NK-92 (cell line): ENCODE results near the gene ANO2.
"Not testable (repeated sequence)": the region's sequence is repeated elsewhere in the genome, so short reads cannot be mapped to it uniquely, and the experiment has no call there.

ENCODE experiments used
- DNase-seq: peaks from one replicate; lab custom pipeline; 2025; ENCODE audit not compliant: unreplicated experiment; lab: John Stamatoyannopoulos, UW

The ANO2 gene

DNA sequence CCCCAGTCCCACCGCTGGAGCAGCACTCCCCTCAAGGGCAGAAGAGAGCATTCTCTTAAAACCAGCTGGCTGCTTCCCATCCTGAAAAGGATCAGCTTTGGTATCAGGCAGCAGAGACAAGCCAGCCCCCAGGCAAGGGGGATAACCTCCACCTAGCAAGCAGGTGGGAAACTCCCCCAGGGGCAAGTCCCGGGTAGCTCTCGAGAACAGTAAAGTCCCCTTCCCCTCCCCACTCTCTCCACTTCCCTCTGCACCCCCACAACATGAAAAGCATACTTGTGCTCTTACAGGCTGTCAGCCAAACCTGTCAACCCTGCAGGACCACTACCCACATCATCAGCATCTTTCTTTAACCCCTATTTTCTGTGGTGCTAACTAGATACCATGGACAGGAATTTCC is 259.1 kb downstream of the ANO2 start:
- DNase-seq = no peak

DNA sequence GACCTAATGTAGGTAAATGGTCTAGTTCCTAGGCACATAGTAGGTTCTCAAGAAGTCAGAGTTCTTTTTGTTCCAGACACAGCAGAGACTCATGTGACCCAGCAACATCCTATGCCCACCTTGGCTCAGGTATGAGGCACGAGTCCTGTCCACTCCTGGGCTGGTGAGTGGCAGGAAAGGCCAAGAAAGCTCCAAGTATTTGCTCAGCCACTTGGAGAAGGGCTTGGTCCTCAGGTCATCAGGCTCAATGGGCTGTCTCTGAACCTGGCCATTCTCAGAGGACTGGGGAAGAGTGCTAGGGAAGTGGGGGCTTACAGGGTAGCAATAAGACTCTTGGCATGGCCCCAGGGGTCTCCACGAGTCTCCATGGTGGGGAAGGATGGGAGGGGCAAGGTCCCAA is 260.1 kb downstream of the ANO2 start:
- DNase-seq = no peak

DNA sequence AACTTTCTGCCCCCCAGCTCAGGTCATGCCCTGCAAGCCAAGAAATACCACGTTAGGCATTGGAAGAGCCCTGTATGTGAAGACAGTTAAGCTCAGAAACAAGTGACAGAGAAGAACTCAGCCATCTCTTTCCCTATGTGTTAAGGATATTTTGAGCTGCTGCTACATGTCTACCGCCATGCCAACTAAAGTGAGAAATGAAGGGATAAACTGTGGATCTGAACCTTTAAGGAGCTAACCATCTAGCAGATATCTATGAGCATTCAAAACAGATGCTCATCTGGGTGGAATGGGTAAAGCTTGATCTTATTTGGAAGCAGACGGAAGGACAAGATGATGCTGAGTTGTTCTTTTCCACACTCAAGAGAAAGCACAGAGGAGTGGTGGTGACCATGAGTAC is 262.5 kb downstream of the ANO2 start:
- DNase-seq = no peak

DNA sequence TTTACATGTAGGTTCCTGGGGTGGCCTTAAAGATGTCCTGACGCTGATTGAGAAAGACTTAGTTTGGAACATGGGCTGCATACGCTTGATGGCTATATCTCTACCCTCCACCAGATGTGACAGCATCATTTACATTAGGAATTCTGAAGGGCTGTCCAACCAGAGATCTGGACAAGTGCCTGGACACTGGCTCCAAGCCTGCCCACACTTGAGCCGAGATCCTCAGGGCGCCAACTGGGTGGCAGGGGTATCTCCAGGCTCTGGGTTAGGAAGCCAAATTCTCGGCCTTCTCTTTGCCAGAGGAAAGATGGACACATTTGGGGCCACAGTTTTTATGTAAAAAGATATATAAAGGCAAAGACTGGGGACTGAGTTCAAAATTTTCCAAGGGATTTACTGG is 266.9 kb downstream of the ANO2 start:
- DNase-seq = no peak

DNA sequence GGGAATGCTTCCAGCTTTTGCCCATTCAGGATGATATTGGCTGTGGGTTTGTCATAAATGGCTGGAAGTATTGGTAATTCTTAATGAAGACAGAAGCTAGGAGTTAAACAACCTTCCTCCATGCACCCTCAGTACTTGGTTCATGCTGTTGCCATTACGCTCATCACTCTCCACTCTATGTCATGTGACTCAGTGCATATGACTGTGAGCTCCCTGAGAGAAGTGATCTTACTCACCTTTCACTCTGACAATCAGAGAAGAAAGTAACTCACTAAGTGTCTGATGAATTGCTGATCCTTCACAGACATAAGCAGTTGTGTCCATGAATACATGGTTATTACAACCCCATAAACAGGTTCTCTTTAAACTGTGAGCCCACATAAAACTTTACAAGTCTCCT is 275.4 kb downstream of the ANO2 start:
- not testable (repeated sequence) for DNase-seq

DNA sequence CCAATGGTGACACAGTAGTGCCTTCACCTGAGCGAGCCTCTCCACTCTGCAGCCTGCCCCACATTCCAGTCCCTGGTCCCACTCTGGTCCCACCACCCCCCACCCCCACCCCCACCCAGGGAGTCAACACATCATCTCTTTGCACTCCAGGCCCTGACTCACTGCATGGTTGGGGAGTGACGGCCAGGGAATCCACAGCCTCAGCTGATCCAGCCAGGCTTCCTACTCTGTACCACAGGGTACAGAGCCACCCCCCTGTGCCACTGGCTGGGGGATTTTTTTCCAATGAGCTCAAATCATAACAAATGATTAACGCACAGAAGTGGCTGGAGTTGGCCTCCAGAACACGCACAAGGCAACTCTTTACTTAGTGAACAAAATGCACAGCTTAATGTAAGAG is 279.4 kb downstream of the ANO2 start:
- DNase-seq = no peak

DNA sequence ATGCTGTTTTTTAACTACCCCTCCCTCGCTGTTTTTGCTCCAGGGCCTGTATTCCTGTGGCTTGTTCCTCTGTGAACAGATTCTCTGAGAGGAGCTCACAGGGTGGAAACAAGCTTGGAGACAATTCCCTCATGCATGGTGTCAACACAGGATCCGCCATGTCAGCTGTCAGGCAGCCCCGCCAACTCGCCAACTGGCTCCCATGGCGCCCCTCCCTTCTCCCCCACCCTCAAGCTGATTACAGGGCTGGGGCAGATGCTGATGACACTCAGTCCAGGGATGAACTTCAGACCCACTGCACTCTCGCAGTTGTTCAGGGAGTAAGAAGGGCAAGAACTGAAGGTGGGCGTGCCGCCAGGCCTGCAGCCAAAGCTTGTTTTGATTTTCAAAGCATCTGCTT is 283.2 kb downstream of the ANO2 start:
- DNase-seq = no peak

DNA sequence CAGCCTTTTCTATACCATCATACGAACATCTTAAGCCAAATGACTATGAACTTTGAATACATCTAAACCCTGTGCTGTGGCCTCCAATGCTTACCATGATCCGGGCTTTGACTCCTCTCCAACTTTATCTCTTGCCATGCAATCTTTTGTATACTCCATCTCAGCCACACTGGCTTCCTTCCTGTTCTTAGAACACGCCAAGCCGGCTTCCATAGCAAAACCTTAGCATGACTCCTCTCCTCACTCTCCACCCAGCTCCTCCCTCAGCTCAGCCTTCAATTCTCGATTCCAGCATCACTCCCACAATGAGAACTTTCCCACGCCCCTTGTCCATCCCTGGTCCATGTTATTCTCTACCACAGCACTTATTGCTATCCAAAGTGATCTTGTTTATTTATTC is 284.8 kb downstream of the ANO2 start:
- no peak for DNase-seq

DNA sequence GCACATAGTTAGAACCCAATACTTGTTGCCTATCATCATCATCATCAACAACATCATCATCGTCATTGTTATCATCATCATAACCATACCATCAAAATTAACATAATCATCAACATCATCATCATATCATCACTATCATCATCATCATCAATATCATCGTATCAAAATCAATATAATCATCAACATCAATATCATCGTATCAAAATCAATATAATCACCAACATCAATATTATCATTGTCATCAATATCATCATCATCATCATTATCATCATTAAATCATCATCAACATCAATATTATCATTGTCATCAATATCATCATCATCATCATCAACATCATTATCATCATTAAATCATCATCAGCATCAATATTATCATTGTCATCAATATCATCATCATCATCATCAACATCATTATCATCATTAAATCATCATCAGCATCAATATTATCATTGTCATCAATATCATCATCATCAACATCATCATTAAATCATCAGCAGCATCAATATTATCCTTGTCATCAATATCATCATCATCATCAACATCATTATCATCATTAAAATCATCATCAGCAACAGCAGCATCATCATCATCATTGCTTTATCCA is 286.6 kb downstream of the ANO2 start:
- DNase-seq = not testable (repeated sequence)

DNA sequence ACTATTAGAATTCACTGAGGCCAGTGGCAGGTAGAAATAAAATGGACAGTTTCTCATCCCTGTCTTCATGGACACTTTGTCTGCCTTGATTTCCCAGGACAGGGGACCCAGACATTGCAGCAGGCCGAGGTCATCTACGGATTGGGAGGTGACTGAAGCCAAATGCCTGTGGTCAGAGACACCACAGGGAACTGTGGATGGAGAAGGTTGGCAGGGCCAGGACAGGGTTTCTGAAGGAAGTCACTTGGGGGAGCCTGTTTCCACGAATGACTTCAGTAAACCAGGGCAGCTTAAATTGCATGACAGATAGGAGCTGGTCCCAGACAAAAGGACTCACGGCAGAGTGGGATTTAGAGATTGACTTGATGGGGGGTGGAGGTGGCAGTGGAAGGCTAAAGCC is 288.2 kb downstream of the ANO2 start:
- no peak for DNase-seq

DNA sequence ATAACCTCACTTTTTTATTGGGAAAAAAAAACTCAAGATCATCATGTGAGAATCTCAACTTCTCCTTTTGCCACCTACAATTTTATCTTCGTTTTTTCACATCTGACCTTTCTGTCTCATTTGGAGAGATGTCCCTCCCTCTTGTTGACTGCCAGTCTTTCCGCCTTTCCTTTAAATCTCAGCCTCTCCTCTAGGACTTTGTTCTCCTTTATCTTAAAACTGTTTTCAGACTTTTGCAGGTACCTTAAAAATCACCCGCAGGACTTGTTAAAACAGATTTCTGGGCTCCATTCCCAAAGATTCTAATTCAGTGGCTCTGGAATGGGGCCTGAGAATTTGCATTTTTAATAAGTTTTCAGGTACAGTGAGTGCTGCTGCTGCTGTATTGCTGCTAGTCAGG is 289.9 kb downstream of the ANO2 start:
- DNase-seq = no peak

DNA sequence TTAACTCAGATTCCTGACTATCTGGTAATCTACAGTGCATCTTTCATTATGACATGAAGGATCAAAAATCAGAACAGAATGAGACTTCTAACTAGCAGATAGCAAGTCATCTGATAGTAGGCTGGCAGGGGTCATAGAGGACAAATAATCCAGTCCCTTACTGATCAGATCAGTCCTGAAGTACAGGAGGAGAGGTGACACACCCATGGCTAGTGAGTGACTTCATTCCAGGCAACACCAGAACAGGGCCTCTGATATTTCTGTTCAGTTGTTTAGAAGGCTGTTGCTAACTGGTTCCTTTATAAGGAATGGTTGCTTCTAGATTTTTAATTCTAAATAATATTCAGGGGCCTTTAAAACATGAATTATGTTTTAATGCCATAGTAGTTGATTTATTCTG is 291.0 kb downstream of the ANO2 start:
- no peak for DNase-seq

DNA sequence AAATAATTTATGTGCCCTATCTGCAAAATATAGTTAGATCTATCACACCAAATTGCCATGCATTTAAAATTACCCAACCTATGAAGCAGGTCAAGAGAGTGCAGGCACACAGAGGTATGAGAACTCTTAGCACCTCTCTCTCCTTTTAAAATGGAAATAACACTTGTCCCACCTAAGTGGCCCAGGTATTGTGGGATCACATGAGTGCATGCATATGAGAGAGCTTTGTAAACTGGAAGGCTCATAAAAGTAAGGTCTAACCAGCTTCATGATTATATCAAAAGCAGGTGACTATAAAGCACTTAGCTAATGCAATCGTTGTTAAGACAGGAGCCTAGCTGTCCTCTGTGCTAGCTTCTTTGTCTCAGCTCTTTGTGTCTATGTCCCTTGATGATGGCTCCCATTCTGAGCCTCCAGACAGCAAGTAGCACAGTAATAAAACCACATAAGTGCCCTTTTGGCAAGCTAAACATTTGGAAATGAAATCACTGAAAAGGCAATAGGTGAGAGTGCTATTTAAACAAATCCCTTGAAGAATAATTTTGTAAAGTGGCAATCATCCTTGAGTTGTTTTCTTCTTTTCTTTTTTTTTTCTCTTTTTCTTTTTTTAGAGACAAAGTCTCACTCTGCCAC is 294.1 kb downstream of the ANO2 start:
- no peak for DNase-seq

DNA sequence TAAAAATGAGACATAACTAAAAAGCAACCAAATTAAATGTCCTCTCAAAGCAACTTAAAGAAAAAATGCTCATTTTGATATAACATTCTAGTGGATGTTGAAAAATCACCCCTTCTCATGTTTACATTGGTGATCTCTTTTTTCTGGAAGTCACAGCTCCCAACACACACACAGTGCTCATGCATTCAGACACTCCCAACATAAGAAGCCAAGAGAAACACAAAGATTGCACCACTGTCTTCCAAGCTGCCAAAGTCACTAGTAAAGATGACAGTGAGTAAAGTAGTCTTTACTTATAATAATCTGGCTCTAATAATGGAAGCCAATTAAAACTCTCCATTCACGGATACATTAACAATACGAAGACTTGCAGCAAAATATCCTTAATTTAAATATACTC is 294.8 kb downstream of the ANO2 start:
- no peak for DNase-seq

DNA sequence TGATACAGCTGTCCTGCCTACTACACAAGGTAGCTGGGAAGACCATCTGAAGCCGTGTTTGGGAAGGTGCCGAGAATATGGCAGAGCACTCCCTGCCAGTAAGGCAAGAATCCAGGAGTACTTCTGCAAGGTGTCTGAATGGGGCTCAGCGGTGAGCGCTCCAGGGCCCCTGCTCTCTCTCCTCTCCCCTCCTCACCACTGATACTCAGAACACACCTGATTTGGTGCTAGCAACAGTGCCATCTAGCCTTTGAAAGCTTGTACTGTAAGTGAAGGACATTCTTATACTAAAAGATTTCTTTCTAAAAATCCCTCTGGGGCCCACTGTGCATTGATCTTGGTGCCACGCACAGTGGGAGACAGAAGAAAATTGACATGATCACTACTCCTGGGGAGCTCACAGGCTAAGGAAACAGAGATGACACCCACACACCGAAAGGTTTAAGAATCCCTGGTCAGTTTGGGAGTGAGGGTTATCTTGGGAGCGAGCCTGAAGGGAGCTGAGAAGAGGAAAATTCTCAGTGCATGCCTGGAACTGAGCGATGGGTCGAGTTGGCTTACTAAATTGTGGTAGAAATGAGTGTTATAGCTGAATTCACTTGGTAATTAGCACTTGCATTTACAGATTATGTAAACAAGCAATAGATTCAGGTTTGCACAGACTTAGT is 296.2 kb downstream of the ANO2 start:
- no peak for DNase-seq

DNA sequence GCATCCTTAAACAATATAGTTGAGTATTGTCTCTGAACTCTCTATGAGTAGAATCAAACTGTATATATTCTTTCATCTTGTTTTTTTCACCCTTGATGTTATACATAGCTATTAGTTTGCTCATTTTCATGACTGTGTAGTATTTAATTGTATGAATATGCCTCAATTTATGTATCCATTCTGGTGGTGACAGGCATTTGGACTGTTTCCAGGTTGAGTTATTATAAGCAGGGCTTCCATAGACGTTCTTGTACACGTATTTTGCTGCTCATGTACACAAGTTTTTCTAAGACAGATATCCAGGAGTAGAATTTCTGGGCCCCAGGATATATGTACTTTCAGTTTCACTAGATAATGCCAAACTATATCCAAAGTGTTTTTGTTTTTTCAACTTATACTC is 301.8 kb downstream of the ANO2 start:
- DNase-seq = no peak

DNA sequence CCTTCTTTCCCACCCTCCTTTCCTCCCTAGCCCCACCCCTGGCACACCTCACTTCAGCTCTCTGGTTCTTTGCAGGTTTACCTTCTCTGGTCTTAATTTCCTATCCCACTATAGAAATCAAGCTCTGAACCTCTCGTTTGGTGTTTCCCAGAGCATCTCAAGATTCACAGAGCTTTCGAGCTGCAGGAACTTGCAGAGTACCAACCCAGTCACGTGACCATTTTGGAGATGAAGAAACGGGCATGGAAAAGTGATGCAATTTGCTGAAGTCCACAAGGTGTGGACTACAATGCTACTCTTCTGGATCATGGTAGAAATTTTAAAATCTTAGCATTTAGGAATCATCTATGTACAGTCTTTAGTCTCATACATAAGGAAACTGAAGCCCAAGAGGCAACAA is 307.4 kb downstream of the ANO2 start:
- no peak for DNase-seq

DNA sequence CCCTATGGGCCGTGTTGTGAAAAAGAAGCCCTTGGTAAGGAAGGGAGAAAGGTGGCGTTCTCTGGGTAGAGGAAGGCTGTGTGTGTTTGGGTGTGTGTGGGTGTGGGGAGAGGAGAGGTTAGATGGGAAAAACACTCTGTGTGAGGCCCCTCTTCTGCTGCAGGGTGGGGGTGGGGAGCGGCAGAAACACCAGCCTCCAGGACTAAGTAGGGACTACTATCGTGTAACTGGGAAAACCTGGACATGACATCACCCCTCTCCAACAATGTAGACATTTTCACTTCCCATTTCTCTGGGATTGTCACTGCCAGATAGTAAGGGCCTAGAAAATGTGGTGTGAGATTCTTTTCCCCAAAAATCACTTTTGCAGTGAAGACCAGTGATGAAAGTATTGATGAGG is 308.2 kb downstream of the ANO2 start:
- DNase-seq = no peak

DNA sequence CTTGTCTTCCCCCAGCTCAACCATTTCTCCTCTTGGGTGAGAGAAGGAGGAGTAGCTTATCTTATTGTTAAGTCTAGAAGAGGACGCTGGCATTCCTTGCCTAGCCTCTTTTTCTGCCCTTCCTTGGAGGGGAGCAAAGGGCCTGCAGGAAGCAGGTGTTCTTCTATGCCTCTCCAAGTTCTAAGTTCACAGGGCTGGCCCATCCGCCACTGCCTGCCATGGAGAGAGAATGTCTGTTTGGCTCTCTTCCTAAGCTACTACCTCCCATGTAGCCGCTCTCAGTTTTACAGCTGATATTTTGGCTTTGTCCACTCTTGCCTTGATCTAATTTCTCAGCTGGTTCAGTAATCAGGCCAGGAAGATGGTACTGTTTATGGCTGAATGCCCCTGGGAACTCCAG is 312.0 kb downstream of the ANO2 start:
- DNase-seq = no peak

DNA sequence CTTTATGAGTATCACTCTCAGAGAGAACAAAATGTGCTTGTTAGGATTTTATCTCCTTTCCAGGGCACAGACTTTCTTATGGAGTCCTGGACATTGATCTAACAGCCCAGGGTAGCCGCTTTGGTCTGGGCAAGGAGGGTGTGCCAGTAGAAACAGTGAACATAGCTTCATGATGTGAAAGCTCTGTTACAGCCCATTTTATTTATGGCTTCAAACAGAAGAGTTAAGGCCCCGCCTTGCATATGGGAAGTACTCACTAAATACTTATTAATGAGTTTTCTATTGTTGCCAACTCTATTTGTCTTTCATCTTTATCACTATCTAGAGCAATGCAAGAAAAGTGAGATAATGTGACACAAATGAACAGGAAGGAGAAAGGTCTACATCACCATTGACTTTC is 312.6 kb downstream of the ANO2 start:
- no peak for DNase-seq

DNA sequence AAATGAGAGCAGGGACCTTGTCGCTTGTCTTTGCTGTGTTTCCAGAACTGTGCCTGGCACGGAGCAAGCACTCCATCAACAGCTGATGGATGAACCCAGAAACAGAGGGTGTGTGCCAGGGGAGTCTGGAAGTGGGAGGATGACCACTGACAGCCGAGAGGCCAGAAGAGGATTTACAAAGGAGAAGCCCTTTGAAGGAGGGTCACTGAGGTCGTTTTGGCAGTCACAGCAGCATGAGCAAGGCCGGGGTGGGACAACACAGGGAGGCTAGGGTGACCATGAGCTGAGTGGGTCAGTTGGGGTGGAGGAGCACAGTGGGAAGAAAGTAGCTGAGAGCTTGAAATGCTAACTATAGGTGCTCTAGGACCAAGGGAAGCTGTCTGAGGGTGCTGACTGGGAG is 313.6 kb downstream of the ANO2 start:
- DNase-seq = no peak

DNA sequence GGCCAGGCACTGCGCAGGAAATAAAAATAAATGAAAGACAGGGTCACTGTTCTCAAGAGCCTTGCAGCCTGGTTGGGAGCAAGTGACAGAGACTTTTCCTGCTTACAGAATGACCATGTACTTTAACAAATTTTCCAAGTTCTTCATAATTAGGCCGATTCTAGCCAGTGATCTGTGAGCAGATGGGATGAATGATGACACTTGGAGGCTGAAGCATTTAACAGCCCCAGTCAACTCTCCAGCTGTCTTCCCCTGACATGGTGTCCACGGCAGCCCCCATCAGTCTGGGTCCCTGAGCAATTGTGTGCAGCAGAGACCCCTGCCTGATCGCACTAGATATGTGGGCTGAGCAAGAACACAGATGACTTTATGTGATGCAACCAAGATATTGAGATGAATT is 314.3 kb downstream of the ANO2 start:
- no peak for DNase-seq

DNA sequence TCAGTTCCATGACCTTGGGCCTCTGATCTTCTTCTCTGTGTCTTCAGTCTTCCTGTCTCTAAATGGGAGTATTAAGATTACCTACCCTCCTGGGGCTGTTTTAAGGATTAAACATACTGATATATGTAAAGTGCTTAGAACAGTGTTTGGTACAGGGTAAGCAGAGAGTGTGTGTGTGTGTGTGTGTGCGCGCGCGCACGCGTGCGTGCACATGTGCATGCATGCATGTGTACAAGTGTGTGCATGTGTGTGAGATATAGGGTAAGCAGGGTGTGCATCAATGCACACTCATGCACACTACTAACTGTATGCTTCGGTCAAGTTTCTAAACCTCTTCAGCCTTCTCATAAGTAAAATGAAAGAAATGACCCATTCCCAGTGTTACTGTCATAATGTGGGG is 316.6 kb downstream of the ANO2 start:
- DNase-seq = no peak
